CD4-positive, CD25-positive, alpha-beta regulatory T cell (primary cell): ENCODE results near the gene BCKDHA. TPM values are rescaled to one million over a fixed set of nuclear protein-coding genes. Genes with fewer than 3 reads are reported as not detected.
A peak's percentile ranks its signal among the peaks of the same experiment; 100 is the strongest.

Experiments
- ATAC-seq, 2 donors: fragments of 150-1000 bp; cut with Tn5 transposase; one replicate each; pipeline ENCODE4 v1.10.0; 2021; ENCODE audit warnings: low read depth in 2 of 2, moderate number of reproducible peaks in 2 of 2, moderate library complexity in 1 of 2
- DNase-seq, 3 donors: peaks; one replicate each; pipeline versions ENCODE4 v3.0.0 to v3.0.0-alpha.2; 2012 to 2022; ENCODE audit warnings: mixed read lengths in 1 of 3
- H3K27ac ChIP-seq: one replicate; pipeline ENCODE4 v1.7.0; 2013; ENCODE audit warnings: mild to moderate bottlenecking, low read length; ENCODE audit not compliant: insufficient read depth, poor library complexity, severe bottlenecking
- H3K27me3 ChIP-seq: one replicate; pipeline ENCODE4 v1.7.0; 2013; ENCODE audit warnings: low read length; ENCODE audit not compliant: control insufficient read depth, insufficient read depth
- H3K36me3 ChIP-seq: one replicate; pipeline ENCODE4 v1.7.0; 2013; ENCODE audit warnings: mild to moderate bottlenecking, low read length, moderate library complexity; ENCODE audit not compliant: control insufficient read depth, insufficient read depth
- H3K4me1 ChIP-seq: 2 replicates; pipeline ENCODE4 v1.7.0; 2013; ENCODE audit warnings: mild to moderate bottlenecking, low read length; ENCODE audit not compliant: insufficient read depth, control insufficient read depth, poor library complexity, severe bottlenecking
- H3K4me3 ChIP-seq: one replicate; pipeline ENCODE4 v1.7.0; 2013; ENCODE audit warnings: low read depth, mild to moderate bottlenecking, low read length, moderate library complexity
- H3K9me3 ChIP-seq, 2 experiments: 1 replicate in 1 of 2; 2 replicates in 1 of 2; pipeline ENCODE4 v1.7.0; 2013; ENCODE audit warnings: low read length in 2 of 2, mild to moderate bottlenecking in 1 of 2, moderate library complexity in 1 of 2; ENCODE audit not compliant: control insufficient read depth in 2 of 2
- H3K27ac Mint-ChIP-seq, 3 donors: one replicate each; pipeline ENCODE4 v1.8.0; 2020 to 2022; ENCODE audit warnings: mild to moderate bottlenecking in 3 of 3, mixed read lengths in 3 of 3, moderate library complexity in 2 of 3
- H3K27me3 Mint-ChIP-seq: one replicate; pipeline ENCODE4 v1.8.0; 2022; ENCODE audit warnings: mild to moderate bottlenecking, mixed read lengths
- H3K36me3 Mint-ChIP-seq: one replicate; pipeline ENCODE4 v1.8.0; 2020; ENCODE audit warnings: mixed read lengths
- H3K4me1 Mint-ChIP-seq, 4 donors: one replicate each; pipeline ENCODE4 v1.8.0; 2020 to 2022; ENCODE audit warnings: mixed read lengths in 4 of 4, mild to moderate bottlenecking in 1 of 4
- H3K4me3 Mint-ChIP-seq, 4 donors: one replicate each; pipeline ENCODE4 v1.8.0; 2020 to 2022; ENCODE audit warnings: mild to moderate bottlenecking in 4 of 4, mixed read lengths in 4 of 4, moderate library complexity in 3 of 4
- H3K9me3 Mint-ChIP-seq, 7 donors: one replicate each; pipeline ENCODE4 v1.8.0; 2020 to 2022; ENCODE audit warnings: mixed read lengths in 7 of 7, mild to moderate bottlenecking in 3 of 7, moderate library complexity in 2 of 7
- polyA plus RNA-seq, 4 donors: library from polyadenylated mRNA; unstranded; fragments of 300-500 nt; fragmentation: Illumina TruSeq; gene quantifications; one replicate each; pipeline ENCODE4 v1.2.3, GENCODE V29; 2021
- total RNA-seq: library from RNA; stranded (reverse); gene quantifications from one replicate; pipeline ENCODE4 v1.2.3, GENCODE V29; 2022

BCKDHA gene
- total RNA-seq (14.3 TPM), polyA plus RNA-seq (10 to 100 TPM; 55.8 to 66.0 (median 61.9) TPM)

DNA sequence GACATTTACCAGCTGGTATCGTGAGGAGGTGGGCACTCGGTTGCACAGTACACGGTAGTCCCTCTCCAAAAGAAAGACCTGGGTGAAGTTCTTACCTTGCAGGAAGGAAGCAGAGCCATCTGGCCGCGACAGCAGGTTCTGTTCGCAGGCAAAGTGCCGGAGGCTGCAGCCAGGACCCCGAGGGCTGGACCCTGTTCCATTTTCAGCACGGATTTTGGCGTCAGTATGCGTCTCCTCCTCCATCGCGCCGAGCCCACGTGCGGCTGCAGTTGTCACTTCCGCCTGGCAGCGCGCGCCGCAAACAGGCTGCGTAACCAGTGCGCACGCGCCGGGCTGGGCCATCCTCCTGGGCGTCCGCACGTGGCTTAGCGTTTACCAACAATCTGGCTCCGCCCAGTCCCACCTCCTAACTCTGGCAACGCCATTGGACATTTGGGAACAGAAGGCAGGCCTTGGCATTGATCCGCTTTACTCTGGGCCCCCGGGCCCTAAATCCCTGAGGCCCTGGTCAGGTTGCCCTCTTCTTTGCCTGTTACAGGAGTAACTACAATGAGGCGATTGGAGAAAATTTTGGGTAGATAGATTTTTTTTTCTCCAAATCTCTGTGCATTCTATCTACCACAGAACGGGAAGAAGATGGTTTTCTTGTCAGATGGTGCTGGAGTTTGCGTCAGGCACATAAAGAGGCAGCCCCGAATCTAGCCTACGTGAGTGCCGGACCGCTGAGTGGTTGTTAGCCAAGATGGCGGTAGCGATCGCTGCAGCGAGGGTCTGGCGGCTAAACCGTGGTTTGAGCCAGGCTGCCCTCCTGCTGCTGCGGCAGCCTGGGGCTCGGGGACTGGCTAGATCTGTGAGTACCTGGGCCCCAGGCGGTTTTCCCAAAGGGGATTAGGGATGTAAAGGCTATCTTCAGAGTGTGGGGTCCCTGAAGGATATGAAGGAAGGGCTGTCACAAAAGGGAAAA is at the start of gene BCKDHA, which contains the start of gene EXOSC5:
Gene BCKDHA, plus strand, starts transcription at position 733 of the 964 bp plus-strand sequence. Its CDS starts 10 bp downstream, at position 743.
Gene EXOSC5, minus strand, starts transcription at position 274 of the 964 bp plus-strand sequence. Its CDS starts 31 bp downstream, at position 243.
- H3K9me3 Mint-ChIP-seq: no peaks in the 10 kb centered on the region

DNA sequence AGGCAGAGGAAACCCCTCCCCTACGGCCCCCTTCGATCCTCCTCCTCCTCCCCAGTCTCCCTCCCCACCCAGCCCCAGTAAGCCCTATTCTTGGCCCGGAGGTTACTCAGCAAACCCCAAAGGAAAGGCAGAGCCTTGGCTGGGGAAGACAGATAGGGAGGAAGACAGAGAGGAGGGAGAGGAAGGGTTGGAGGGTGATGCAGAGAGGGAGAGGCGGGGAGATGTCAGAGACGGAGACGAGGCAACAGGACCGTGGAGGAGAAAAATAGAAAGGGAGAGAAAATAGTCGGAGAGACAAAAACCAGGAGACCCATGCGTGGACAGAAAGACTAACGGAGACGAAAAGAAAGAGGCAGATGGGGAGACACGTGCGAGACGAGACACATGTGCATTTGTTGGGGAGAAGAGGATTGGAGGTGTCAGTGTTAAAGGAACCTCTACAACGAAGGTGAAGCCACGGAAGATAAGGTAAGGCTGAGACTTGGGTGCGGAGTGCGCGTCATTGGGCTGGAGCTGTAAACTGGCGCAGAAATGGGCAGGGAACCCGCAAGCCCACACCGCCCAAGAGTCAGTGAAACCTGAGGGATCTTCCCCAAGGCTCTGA is 46.8 kb upstream of the BCKDHA start:
- H3K9me3 ChIP-seq: no peaks in the 10 kb centered on the region
- peaks cover 0 to 4% (median 0%) of the 10 kb centered on the region in 7 donors for H3K9me3 Mint-ChIP-seq
- H3K27ac ChIP-seq: peak overlapping the region; percentile 92
- H3K27me3 ChIP-seq: no peaks in the 10 kb centered on the region
- H3K4me3 Mint-ChIP-seq: peak overlapping the region; percentile 97 to 100 (median 100)
- peak; percentile 3 to 8 for ATAC-seq
- H3K4me1 Mint-ChIP-seq: peaks cover 16 to 61% (median 41%) of the 10 kb centered on the region in 4 donors
- peak overlapping the region; percentile 97 for H3K4me3 ChIP-seq
- H3K27ac Mint-ChIP-seq: peak overlapping the region; percentile 96 to 99 (median 96)
- H3K36me3 ChIP-seq: peaks cover 18% of the 10 kb centered on the region
- H3K27me3 Mint-ChIP-seq: peaks cover 5% of the 10 kb centered on the region
- H3K4me1 ChIP-seq: peaks cover 59% of the 10 kb centered on the region
- peaks cover 16% of the 10 kb centered on the region for H3K36me3 Mint-ChIP-seq
- DNase-seq: no peak

More for the DNA sequence above, at the start of gene BCKDHA, which contains the start of gene EXOSC5:
- peaks cover 25 to 56% (median 37%) of the 10 kb centered on the region in 4 donors for H3K4me1 Mint-ChIP-seq
- peak; percentile 99 for ATAC-seq
- peak; percentile 99 to 100 (median 100) for DNase-seq
- H3K36me3 Mint-ChIP-seq: peaks cover 14% of the 10 kb centered on the region
- no peaks in the 10 kb centered on the region for H3K36me3 ChIP-seq
- H3K9me3 ChIP-seq: no peaks in the 10 kb centered on the region
- no peaks in the 10 kb centered on the region for H3K27me3 Mint-ChIP-seq
- H3K27ac Mint-ChIP-seq: peak within 1 kb of the TSS; percentile 99 to 100 (median 100)
- peak within 1 kb of the TSS; percentile 100 for H3K4me3 ChIP-seq
- H3K27me3 ChIP-seq: no peaks in the 10 kb centered on the region
- peaks cover 31% of the 10 kb centered on the region for H3K4me1 ChIP-seq
- H3K4me3 Mint-ChIP-seq: peak within 1 kb of the TSS; percentile 95 to 99 (median 97)
- H3K27ac ChIP-seq: peak within 1 kb of the TSS; percentile 98

DNA sequence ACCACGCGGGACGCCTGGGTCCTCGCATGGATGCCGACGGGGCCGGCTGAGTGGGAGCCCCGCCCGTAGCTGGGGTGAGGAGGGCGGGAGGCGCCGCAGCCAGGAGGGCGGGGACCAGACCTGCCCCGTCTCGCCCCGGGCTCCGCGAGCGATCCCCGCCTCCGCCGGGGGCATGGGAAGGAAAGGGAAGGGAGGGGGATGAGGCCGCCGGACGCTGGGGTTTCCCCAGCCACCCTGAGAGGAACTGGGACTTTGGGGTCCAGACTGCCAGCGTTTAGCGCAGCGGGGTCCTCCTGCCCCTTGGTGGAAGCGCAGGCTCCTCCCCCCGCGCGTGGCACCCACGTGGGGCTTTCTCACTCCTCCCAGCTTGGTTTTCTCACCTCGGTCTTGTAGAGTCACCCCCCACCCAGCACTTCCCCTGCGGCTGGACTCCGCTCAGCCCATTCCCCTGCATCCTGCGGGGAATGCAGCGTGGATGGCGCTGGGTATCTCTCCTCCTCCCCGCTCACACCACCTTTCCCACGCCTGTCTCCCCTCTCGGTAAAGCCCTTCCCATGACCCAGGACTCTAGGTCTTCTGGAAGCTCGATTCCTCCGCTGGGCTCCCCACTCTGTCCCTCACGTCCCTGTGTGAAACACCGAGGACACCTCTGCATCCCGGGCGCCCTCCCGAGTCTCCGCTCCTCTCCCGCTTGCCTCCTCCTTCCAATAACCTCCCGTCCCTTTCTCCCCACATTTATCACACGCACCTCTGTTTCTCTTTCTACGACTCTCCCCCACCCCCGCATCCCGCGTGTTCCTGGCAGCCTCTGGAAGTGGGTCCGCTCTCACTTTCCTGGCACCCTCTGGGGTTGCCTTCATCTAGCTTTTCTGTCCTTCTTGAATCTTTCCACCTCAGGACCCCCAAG is 46.0 kb upstream of the BCKDHA start:
- Histone ChIP-seq H3K27me3 (no peaks in the 10 kb centered on the region), H3K36me3 (peaks cover 11% of the 10 kb centered on the region), H3K4me3 (peak overlapping the region; percentile 97), H3K9me3 (no peaks in the 10 kb centered on the region), H3K4me1 (peaks cover 62% of the 10 kb centered on the region), H3K27ac (peak overlapping the region; percentile 92)
- H3K27ac Mint-ChIP-seq: peak overlapping the region; percentile 64 to 99 (median 98)
- H3K4me1 Mint-ChIP-seq: peaks cover 16 to 63% (median 41%) of the 10 kb centered on the region in 4 donors
- peak; percentile 84 to 88 (median 87) for DNase-seq
- H3K9me3 Mint-ChIP-seq: peaks cover 0 to 4% (median 0%) of the 10 kb centered on the region in 7 donors
- peak; percentile 59 to 62 for ATAC-seq
- peaks cover 5% of the 10 kb centered on the region for H3K27me3 Mint-ChIP-seq
- H3K4me3 Mint-ChIP-seq: peak overlapping the region; percentile 97 to 100 (median 100)
- H3K36me3 Mint-ChIP-seq: peaks cover 12% of the 10 kb centered on the region

DNA sequence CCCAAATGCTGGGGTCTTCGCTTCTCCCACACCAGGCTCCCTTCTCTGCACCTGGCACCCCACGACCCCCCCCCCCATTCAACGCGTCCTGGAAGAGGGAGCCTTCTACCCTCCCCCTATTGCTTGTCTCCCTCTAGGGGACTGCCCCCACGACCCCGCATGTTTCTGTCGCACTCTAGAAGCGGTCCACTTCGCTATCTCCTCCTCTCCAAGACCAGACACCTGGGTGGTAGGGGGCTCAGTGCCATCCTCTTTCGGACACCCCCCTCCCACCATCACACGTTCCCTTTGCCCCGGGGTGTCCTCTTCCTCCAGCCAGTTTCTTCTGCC is 45.4 kb upstream of the BCKDHA start:
- no peaks in the 10 kb centered on the region for H3K9me3 ChIP-seq
- H3K36me3 ChIP-seq: peaks cover 7% of the 10 kb centered on the region
- H3K4me3 ChIP-seq: peak overlapping the region; percentile 88
- H3K27ac Mint-ChIP-seq: peak overlapping the region; percentile 64 to 99 (median 98)
- peak overlapping the region; percentile 97 to 100 (median 100) for H3K4me3 Mint-ChIP-seq
- peaks cover 0 to 4% (median 0%) of the 10 kb centered on the region in 7 donors for H3K9me3 Mint-ChIP-seq
- peaks cover 16 to 66% (median 47%) of the 10 kb centered on the region in 4 donors for H3K4me1 Mint-ChIP-seq
- DNase-seq: no peak
- peaks cover 5% of the 10 kb centered on the region for H3K27me3 Mint-ChIP-seq
- H3K36me3 Mint-ChIP-seq: peaks cover 12% of the 10 kb centered on the region
- ATAC-seq: no peak
- peaks cover 68% of the 10 kb centered on the region for H3K4me1 ChIP-seq
- H3K27ac ChIP-seq: peak overlapping the region; percentile 92
- no peaks in the 10 kb centered on the region for H3K27me3 ChIP-seq

DNA sequence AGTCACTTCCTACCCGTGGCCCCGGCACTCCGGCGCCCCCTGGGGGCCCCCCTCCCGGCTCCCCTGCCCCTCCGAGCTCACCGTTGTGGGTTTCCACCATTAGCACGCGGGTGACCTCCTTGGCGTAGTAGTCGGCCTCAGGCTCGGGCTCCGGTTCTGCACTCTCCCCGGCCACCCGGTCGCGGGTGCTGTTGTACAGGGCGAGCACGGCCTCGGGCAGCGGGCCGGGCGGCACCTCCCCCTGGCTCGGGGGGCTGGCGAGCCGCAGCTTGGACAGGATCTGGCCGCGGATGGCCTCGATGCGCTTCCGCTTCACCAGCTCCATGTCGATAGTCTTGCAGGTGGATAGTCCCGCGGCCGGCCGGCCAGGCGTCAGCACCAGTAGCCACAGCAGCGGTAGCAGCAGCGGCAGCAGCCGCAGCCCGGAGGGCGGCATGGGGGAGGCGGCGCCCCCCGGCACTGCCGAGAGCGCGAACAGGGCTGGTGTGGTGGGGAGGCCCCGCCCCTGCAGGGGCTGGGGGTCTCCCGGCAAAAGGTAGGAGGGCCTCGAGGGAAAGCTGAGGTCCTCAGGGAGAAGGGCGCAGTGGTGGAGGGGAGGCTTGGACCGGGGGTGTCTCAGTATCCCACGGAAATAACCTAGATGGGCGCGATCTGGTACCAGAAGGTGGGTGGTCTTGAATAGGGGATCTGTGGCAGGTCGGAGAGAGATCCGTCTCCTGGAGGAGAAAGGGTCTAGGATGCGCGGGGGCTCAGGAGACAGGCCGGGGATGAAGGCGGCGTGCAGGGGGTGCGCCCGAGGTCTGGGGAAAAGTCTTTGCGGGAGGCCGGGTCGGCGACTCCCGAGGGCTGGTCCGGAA is 44.8 kb upstream of the BCKDHA start:
- Mint-ChIP-seq H3K27me3 (peaks cover 5% of the 10 kb centered on the region), H3K36me3 (peaks cover 12% of the 10 kb centered on the region), H3K4me1 (peaks cover 17 to 68% (median 52%) of the 10 kb centered on the region in 4 donors), H3K27ac (peak overlapping the region; percentile 56 to 99 (median 98)), H3K9me3 (peaks cover 0 to 4% (median 0%) of the 10 kb centered on the region in 7 donors), H3K4me3 (peak overlapping the region; percentile 97 to 100 (median 100))
- H3K9me3 ChIP-seq: no peaks in the 10 kb centered on the region
- peak; percentile 72 to 80 (median 79) for DNase-seq
- H3K4me3 ChIP-seq: peak overlapping the region; percentile 88
- H3K36me3 ChIP-seq: peaks cover 4% of the 10 kb centered on the region
- ATAC-seq: peak; percentile 18 to 22
- peak overlapping the region; percentile 92 for H3K27ac ChIP-seq
- no peaks in the 10 kb centered on the region for H3K27me3 ChIP-seq
- peaks cover 74% of the 10 kb centered on the region for H3K4me1 ChIP-seq

DNA sequence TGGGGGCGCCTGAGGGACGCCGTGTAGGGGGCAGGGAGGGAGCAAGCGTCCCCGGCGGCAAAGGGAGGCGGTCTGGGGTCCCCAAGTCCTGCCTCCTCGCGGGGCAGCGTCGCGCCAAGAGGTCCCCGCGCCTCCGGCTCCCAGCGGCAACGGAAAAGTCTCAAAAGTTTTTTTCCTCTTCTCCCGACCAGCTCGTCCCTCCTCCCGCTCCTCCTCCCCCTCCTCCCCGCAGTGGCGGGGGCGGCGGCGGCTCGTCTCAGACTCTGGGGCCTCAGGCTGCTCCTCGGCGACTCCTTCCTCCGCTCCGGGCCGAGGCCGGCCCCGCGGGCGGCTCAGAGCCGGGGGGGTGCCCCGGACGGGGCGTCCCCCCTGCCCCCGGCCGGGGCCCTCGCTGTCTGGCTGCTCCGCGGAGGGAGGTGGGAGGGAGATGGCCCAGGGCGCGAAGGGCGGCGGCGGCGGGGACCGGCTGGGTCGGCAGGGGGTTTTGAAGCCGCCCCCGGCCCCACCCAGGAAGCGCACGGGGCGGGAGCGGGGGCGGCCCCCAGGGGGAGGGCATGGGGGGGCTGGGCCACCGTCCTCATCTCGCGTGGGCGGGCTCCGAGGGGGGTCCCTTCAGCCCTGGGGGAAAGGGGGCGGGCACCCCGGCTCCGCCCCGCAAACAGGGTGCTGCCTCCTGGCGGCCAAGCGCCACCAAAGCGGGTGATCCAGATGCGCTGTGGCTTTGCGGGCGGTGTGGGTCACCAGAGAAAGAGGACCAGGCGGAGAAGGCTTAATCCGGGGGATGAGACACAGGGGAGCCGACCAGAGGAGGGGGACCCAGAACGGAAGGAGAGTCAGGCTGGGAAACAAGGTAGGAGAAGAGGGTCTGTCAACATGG is 43.9 kb upstream of the BCKDHA start, which contains the start of gene TGFB1:
Gene TGFB1, minus strand, starts transcription at position 457 of the 877 bp plus-strand sequence. CDS start 878 bp downstream, outside the sequence.
- Histone ChIP-seq H3K4me1 (peaks cover 76% of the 10 kb centered on the region), H3K27ac (peak within 1 kb of the TSS; percentile 92), H3K36me3 (no peaks in the 10 kb centered on the region), H3K4me3 (peak within 1 kb of the TSS; percentile 88), H3K9me3 (no peaks in the 10 kb centered on the region), H3K27me3 (no peaks in the 10 kb centered on the region)
- ATAC-seq (peak; percentile 60 to 69), DNase-seq (peak; percentile 93 to 97 (median 93))
- H3K4me3 Mint-ChIP-seq: peak within 1 kb of the TSS; percentile 97 to 100 (median 100)
- peaks cover 8% of the 10 kb centered on the region for H3K36me3 Mint-ChIP-seq
- peaks cover 0 to 4% (median 0%) of the 10 kb centered on the region in 7 donors for H3K9me3 Mint-ChIP-seq
- peaks cover 19 to 70% (median 54%) of the 10 kb centered on the region in 4 donors for H3K4me1 Mint-ChIP-seq
- peaks cover 5% of the 10 kb centered on the region for H3K27me3 Mint-ChIP-seq
- H3K27ac Mint-ChIP-seq: peak within 1 kb of the TSS; percentile 98 to 99 (median 98)
